HCEC 1CT (cell line): ENCODE data around the gene NELFB.

ENCODE experiments used
- DNase-seq: peaks from one replicate; pipeline ENCODE4 v3.0.0-alpha.2; 2017

The NELFB gene

DNA sequence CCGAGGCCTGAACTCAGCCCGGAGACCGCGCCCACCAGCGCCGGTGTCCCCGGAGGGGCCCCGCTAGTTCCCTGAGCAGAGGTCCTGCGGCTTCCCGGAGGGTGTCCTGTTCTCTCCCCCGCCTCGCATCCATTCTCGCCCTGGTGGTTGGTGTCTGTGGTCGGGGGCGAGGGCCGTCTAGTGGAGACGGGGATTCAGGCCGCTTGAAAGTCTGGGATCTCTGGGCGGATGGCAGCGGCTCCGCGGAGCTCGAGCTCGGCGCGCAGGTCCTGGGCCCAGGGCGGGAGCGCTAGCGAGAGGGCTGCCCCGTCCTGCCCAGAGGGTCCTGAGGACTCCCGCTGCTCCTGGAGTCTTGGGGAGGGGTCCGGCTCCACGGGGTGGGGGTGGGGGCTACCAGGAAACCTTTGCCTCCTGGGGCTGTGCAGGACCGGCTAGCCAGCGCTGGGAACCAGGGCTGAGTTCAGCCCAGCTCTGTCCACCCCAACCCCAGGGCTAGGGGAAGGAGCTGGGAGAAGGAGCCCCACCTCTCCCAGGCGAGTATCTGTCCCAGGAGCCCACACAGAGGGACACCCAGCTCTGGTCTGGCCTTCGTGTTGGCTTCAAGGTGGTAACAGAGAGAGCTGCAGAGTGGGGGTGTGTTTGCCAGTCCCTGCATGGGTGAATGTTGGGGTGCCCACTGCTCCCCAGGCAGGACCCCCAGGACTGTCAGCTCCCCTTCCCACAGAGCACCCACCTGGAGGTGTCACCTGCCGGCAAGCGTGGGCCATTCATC, 26.4 kb downstream of the NELFB start:
- no peak for DNase-seq

DNA sequence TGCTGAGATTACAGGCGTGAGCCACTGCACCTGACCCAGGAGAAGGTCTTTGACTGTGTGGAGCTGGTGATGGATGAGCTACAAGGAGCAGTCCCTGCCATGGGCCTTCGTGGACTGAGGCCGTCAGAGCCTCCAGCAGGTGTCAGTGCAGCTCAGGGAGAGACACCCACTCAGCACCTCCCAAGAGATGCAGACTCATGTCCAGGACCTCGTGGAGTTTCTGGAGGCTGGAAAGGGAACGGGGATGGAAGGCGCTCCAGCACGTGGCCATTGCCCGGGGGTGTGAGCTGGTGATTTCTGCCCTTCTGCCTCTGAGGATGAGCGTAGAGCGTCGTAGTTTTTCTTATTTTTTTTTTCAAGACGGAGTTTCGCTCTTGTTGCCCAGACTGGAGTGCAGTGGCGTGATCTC, 31.9 kb downstream of the NELFB start:
- DNase-seq = peak; percentile 61

DNA sequence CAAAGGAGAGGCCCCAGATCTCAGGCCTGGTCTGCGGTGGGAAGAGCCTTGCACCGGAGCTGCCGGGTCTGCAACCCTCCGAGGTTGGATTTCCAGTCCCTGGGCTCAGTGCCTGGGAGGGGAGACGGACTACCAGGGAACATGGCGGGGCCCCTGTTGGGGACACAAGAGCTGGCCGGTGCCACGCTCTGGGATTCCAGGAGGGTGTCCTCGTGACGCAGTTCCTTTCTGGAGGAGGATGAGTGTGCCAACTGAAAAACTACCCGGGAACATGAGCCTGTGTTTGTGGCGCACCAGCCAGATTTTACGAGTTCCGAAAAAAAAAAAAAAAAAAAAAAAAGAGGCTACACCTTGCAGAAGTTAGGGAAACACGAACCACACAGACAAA, 38.0 kb downstream of the NELFB start:
- DNase-seq = no peak

DNA sequence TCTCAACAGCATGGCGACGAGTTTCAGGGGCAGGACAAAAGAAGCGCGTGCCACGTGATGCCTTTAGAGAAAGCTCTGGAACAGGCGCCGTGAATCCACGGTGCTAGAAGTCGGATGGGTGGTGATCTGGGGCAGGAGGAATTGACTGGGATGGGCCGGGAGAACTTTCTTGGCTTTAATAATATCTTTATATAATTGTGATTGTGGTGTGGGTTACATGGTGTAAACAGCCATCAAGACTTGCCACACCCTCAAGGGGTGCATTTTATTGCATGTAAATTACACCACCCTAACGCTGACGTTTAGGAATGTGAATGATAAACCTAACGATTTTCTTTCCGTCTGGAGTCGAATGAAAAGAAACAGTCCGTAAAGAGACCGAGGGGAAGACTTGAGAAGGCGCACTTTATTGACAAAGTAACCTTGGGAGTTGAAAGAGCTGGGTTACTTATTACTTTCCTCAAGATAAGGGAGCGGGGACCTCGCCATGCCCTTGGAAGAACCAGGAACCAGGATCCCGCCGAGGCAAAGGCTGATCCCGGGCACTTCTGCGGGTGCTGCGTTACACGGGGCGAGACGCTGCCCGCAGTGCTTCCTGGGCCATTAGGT, 38.5 kb downstream of the NELFB start:
- no peak for DNase-seq

DNA sequence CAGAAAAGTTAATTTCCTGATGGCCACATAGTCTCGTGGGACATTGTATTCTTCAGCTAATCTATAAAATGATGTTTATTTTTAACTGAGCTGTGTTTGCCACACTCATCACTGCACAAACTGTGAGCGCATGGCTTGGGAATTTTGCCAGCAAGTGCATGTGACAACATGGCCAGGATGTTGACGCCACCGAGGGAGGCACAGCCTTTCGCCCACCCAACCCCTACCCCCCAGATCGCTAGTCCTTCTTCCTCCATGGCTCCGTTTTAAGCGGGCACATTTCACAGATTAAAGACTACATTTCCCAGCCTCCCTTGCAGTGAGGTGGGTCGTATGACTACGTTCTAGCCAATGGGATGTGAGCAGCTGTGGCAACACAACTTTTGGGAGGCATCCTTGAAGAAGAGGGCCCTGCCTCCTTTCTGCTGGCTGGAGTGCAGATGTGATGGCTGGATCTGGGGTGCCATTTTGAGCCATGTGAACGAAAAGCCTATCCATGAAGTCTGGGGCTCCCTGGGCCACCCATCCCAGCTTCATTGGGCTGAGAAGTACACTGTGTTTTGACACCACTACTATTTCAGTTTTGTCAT, 39.1 kb downstream of the NELFB start:
- DNase-seq = peak; percentile 37

DNA sequence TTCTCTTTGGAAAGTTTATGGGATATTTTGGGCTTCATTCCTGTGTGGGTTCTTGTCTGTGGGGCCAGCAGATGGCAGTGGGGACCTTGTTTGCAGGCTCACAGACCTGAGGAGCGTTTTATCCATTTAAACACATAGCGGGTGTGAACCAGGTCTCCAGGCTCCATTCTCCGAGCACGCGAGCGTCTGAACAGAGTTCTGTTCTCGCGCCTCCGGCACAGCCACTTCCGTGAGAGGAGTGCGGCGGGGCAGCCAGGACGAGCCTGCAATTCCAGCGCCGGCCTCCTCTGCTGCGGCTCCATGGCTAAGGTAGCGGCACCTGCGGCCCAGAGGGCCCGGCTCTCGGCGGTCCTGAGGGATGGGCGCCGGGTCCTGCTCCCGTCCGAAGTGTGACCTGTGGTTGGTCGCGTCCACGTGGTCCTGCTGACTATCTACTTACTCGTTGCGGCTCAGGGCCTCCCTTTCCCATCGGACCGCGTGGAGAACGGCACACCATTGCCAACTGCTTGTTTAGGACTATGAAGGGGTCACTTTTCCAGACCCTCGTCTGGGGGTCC, 39.6 kb downstream of the NELFB start:
- DNase-seq = peak; percentile 32

DNA sequence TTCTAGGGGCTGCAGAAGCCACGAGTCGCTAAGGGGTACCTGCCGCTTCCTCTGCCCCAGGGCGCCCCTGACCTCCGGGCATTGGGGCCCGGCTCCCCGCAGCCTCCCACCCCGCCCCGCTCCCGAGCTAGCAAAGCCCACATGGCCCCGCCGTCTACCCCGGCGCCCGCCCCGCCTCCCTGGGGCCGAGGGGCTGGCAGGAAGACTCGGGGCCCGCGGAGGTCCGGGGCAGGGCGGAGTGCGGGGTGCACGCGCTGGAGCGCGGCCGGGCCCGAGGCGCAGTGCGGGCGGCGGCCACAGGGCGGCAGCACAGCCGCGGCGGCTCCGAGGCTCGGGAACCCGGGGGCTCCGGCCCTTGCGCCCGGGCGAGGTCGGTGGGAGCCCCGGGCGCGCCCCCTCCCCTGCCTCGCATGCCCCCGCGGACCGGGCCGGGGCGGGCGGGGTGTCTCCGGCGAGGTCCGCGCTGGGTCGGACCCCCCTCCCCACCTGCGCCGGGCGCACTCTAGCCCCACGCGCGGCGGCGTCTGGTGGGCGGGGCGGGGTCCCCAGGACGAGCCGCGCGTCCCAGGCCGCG, 40.2 kb downstream of the NELFB start:
- no peak for DNase-seq

DNA sequence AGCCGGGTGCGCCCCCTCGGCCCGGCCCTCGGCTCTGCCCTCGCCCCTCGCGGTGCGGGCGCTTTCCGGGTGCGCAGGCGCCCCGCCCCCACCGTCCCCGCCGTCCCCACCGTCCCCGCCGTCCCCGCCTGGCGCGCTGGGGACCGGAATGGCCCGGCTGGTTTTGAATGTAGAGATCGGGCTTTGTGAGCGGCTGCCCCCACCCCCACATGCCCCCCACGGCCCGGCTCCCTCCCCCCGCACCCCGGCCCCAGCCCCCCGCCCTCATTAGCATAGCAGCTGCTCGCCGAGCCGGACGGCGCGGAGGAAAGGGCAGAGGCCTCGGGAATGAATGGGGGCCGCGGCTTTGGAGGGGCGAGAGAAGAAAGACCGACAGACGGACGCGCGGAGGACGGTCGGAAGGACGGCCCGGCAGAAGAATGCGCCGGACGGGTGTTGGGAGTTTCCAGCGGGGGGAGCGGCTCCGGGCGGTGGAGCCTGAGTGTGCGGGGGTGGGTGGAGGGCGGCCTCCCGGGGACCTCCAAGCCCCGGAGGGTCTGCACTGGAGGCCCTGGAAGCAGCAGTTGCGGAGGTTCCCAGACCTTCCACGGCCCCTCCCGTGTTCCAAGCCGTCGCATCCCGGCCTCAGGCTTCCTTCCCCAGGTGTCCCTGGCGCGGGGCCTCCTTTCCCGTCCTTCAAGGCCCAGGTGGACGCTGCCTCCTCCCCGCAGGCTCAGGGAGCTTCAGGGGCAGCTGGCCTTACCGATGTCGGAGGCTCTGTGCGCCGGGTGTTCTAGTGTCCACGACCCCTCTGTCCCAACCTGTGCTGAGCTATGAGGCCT, 40.9 kb downstream of the NELFB start:
- DNase-seq = no peak

DNA sequence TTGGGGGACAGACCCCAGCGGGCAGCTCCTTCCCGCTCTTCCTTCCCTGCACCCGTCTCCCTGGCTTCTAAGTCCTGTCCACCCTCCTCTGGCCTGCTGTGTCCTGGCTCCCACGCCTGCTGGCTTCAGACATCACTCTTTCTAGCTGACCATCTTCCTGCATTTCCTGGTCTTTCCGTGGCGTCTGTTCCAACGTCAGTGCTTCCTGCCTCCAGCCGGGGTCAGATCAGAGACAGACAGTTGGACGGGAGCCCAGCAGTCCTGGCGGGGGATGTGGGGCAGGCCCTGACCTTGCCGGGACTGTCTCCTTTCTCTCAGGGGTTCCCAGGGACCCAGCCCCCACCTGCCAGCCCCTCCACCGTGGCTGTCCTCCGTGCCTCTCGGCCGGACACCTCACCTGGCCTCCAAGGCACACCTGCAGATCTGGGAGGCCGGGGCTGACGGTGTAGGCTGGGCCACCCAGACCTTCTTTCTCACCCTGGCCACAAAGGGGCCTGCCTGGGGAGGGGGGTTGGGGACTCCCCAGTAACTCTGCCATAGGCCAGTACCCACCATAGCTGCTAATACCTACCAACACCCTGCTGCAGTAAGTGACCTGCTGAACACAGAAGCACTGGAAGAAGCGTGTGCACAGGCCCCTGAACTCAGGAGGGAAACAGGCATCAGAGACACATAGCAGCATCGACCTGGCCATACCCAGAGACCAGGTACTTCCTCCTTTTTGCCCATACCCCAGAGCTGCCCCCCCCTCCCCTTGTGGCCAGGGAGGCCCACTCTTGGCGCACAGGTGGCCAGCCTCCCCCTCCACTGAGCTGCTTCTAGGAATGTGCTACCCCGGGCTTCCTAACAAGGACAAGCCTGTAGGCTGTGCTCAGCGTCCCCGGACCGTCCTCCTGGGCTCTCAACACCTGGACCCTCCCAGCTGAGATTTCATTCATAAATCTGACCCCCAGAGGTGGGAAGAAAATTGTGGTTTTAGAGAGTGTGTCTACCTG, 41.8 kb downstream of the NELFB start:
- peak; percentile 37 for DNase-seq

DNA sequence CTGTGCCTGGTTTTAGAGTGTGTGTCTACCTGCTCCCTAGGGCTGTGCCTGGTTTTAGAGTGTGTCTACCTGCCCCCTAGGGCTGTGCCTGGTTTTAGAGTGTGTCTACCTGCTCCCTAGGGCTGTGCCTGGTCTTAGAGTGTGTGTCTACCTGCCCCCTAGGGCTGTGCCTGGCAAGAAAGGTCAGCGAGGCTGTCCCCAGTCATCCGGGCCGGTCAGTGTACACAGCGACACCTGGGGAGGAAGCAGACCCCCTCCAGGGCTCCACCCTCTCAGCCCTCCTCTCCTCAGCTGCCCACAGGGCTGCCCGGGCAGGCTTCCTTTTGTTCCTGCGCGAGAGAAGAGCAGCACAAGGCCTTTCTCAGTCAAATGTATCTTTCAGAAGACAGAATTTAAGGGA, 42.8 kb downstream of the NELFB start:
- no peak for DNase-seq

DNA sequence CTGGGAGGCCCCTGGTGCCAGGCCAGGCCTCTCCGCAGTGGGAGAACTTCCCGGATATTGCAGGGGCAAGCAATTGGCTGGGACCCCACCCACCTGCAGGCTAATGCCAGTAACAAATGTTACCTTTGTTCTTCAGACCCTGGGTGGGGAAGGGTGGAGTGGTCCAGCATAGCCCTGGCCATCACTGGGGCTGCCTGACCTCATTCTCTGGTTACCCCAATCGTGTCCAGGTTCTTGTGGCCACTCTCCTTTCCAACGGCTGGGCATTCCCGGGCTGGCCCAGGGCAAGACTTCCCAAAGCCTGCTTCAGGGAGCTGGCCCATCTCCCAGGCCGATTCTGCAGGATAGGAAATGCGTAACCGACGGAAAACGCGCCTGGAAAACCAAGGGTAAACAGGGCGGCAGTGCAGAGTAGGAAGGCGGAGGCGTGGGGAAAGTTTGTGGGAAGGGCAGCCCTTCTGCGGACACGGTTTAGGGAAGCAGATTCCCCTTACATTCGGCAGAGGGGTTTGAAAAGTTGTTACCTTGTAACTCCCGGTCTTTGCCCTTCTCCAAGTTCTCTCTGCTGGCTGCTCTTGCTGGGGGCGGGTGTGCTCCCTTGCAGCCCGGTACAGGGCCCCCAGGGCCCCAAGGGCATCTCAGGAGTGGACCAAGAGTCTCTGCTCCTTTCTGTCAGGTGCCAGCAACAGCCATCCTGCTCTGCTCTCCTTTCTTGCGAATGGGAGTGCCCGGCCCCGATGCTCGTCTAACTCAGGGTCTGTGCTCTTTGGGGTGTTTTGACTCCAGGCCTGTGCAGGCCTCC, 43.5 kb downstream of the NELFB start:
- no peak for DNase-seq

DNA sequence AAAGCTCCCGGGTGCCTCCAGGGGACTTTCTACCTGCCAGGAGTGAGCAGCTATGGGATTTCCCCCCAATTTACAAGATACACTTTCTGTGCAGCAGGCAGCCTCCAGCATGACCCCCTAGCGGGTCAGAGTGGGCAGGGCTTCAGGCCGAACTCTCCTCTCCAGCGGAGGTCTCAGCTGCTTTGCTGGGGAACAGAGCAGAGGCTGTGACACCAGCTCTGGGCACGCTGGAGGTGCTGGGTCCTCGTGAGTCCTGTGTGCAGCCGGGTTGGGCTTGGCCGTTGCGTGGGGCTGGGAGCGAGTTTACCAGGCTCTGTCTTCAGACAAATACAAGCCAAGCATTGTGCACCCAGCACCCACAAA, 44.1 kb downstream of the NELFB start:
- DNase-seq = no peak

DNA sequence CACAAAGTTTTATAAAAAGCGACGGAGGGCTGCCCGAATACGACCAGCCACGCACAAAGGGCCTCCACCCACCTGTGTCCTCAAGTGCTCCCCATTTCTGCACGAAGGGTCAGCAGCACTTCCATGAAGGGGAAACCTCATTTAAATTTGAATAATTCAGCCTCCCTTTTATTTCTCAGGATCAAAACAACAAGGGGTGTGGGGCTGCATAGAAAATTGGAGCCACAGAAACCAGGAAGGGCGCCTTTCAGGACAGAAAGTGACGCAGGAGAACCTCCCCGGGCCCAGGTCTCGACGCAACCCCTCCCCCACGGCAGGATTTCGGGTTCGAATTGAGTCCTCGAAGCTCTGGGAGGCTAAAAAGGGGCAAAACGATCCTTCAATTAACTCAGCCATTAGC, 44.8 kb downstream of the NELFB start:
- no peak for DNase-seq

DNA sequence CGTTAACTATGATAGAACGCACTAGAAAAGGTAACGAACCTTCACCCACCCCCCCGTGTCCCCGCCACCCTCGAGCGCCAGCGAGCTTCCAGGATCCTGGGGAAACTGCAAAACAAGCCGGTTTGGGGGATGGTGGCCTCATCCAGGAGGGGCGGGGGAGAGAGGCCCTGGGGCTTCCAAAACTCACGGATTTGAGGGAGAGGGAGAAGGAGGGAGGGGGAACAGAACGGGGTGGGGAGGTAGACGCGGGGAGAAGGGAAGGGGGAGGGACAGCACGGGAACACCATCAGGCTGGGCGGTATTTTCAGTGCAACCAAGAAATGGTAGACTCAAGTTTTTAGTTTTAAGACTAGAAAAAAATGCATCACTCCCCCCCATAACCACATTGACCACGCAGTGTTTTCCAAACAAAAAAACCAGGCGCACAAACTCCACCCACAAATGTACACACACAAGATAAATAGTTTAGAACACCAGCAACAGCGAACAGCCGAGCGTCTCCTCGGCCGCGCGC, 45.5 kb downstream of the NELFB start:
- DNase-seq = peak; percentile 21

DNA sequence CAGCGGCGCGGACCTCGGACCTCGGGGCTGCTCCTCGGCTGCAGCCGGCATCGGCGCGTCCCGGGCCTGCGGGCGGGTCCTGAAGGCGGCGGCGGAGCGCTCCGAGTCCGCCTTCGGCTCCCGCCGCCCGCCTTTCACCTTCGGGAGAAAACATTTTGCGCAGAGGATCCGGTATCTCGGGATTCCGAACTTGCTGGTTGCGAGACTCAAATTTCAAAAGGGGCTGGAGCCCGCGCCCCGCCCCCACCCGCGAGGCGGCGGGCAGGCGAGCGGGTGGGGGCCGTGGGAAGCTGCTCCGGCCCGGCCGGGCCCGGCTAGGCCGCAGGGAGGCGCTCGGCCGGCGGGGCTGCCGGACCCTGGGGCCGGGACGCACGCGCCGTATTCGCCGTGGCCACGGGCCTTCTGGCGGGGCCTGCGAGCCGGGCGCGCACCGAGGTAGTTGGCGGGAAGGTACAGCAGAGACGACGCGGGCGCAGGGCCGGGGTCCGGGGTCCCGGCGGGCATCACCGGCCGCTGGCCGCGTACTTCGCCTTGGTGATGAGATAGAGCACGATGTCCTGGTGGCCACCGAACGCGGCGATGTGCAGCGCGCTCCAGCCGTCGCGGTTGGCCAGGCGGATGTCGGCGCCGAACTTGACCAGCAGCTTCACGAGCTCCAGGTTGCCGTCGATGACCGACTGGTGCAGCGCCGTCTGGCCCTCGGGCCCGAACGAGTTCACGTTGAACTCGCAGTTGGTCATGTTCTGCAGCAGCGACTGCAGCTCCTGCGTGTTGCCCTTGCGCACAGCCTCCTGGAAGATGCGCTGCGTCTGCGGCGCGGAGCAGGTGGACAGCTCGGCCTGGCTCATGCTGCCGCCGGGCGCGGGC, 46.2 kb downstream of the NELFB start:
- no peak for DNase-seq

DNA sequence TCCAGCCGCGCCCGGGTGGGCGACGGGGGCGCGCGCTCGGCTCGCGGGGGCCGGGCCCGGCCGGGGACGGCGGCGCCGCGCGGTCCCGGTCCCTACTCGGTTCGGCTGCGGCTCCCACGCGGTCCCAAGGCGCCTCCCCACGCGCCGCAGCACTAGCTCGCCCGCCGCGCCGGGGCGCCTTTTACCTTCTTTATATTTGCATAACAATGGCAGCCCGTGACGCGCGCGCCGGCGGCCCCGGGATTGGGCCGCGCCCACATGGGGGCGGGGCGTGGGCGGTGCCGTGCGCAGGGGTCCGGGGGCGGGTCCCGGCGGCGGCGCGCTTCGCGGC, 47.0 kb downstream of the NELFB start, which contains the start of gene NRARP:
TSS of gene NRARP (minus strand) at position 154 of the 331 bp plus-strand sequence. CDS start 343 bp downstream, outside the sequence.
- peak; percentile 41 for DNase-seq

DNA sequence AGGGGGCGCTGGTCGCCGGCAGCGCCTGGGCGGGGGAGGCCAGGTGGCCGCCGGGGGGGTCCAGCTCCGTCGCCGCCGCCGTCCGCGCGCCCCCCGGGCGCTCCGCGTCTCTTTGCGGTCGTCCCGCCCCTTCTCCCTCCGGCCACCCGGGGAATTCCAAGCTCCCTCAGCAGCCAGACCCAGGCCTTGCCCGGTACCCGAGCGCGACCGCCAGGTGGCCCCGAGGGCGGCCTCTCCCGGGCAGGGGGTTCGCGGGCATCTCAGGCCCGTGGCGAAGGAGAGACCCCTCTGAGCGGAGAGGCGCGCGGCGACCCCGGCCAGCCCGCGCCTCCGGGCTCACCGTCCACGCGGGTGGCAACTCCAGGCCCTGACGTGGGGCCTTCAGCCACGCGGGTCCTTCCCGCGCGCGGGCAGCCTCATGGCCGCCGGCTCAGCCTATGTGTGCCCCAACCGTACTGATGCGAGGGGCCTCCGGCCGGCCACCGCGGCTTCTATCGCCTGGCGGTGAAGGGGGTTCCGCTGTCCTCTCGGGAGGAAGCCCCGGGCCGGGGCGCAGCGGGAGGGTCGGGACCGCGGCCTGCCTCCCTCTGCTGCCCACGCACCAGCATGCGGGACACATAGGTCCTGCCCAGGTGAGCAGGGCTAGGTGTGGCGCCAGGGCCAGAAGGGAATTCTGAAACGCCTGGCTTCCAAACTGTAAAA, 47.5 kb downstream of the NELFB start:
- no peak for DNase-seq

DNA sequence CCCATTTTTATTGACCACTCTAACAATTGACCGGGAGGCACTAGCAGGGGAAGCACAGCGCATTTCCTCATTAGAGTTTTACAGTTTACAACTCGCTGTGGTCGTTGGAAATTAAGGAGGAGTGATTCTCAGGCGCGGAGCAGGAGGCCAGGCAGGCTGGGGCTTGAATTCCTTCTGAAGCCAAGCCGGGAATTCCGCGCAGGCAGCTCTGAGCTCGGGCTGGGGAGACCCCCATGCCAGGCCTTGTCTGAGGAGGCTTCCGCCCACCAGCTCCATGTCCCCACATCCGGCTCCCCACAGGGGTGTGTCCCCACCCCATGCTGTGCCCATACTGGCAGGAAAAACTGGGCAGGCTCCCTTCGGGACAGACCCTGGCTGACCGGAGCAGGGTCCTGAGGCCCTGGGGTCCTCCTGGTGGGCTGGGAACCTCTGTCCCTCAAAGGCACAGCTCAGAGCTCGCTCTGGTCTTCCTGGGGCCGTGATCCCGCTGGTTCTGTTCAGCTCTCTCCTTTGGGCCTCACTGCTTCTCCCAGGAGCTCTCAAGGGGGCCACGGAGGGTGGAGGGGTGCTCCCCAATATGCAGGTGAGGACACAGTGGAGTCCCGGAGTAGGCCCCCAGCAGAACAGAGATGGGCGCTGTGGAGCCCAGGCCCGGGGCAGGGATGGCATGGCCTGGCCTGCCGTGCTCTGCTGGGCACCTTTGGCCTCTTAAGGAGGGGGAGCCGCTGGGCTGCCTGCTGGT, 48.2 kb downstream of the NELFB start:
- DNase-seq = no peak
